Brain pericyte (primary cell): Measurements from ENCODE around the gene BOD1L1.

Experiments
- DNase-seq: peaks from one replicate; pipeline ENCODE4 v3.0.0-alpha.2; 2012; ENCODE audit warnings: low read depth, low spot score

Gene BOD1L1

GRCh38 chr4:13525606-13526281 lies 101.8 kb downstream of the BOD1L1 start:
- no peak for DNase-seq

- no peak for DNase-seq
Measured at GRCh38 chr4:13524504-13525243, 102.9 kb downstream of the BOD1L1 start.

DNA sequence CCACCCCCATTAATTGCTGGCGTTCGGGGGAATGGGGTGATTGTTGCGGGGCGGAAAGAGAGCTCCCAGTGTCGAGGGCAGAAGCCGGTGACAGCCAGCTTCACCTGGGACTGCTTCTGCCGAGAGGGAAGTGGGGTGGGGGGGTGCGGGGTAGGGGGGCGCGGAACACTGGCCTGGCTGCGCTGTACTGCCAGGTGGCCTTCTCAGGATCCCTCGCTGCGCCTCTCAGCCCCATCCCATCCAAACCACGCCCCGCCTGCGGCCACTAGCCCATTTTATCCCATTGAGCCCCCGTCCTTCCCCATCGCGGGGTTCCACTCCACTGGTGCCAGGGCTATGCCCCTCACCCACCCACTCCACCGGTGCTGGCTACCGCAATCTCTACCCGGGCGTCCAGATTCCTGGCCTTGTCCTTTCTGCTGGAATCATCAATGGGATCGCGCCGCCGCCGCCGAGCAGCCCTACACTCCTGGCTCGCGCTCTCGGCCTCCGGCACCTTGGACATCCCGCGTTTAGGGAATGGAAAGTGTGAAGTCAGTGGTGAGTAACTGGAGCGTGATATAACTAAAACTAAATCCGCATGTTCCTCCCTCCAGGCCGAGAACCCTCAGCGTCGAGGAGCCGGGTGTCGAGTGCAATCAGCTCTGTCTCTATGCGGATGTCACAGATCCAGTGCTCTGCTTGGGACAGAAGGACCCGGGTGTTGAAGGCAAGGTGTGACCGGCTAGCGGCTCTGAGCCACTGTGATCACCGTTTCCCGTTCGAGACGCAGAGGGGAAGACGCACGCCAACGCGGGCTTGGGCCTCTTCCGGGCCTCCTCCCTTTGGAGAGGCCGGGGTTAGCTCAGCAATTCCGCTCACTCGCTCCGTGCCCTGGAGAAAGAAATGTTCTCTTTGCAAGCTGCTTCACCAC lies 103.7 kb downstream of the BOD1L1 start:
- DNase-seq, result no peak

DNA sequence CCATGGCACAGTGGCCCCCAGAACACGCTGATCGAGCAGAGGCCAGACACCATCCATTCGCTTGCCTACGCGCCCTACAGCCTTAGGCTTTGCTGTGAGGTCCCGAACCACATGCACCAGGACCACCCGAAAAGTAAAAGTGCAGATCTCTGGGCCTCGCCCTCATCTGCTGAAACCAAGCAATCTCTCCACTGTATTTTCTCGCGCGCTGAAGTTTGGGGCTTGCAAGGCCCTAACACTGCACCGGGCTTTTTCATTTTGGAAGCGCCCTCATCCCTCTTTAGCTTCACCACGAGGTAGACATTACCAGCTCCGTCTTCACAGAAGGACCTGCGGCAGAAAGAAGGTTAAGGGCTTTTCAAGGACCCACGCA lies 104.4 kb downstream of the BOD1L1 start:
- DNase-seq, result no peak

DNA sequence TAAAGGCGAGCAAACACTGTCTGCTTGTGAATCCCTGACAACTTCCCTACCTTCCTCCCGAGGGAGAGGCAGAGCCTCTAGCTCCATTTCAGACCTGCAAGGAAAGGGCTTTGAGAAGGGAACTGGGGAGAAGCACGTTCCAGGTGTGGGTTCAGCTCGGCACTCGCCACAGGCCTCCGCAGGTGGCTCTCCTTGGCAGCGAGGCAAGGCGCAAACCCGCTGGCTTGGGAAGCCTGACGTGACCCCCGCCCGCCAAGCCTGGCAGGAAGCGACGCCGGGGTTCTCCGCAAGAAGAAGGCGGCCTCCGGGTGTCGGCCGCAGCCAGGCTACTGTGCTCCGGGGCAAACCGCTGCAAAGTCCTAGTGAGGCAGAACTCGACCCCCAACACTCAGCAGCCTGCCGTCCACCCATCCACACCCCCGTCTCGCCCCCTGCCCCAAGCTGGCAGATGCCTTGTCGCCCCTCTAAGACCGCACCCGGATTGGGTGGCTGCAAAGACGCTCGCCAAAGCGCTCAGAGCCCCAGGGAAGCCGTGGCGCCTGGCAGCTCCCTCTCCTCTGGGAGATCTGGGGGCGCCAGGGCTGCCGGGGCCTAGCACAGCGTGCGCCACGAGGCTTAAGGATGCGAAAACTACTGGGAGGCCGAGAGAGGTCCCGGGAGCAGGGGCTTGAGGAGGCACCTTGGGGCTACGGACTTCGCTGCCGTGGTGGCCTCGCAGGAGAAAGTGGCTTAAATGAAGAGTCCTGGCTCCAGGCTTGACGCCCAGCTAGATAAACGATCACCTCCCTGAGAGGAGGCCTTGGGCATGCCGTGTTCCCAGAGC lies 105.0 kb downstream of the BOD1L1 start:
- no peak for DNase-seq

GRCh38 chr4:13521047-13521446 lies 106.5 kb downstream of the BOD1L1 start:
- no peak for DNase-seq
